HepG2 (cell line): ENCODE results near the gene NTN3. TPM values are rescaled to one million over a fixed set of nuclear protein-coding genes. Genes with fewer than 3 reads are reported as not detected.

Experiments
- GATAD1 ChIP-seq: IDR thresholded peaks from 2 replicates; pipeline ENCODE4 v1.6.1; 2016; ENCODE audit warnings: missing genetic modification reagents, missing compliant biosample characterization
- HNRNPLL ChIP-seq: fragments of 200-400 bp; formaldehyde crosslinking; IDR thresholded peaks from 2 replicates; pipeline ENCODE4 v1.6.1; 2017; ENCODE audit warnings: mild to moderate bottlenecking, low read depth, low read length; ENCODE audit not compliant: poor library complexity, severe bottlenecking
- KLF15 ChIP-seq: sonication (generic); formaldehyde crosslinking; IDR thresholded peaks from 2 replicates; pipeline ENCODE4 v1.8.1; 2023; ENCODE audit warnings: borderline replicate concordance, mild to moderate bottlenecking, inconsistent platforms, missing genetic modification reagents, mixed read lengths
- NFATC3 ChIP-seq: sonication (generic); formaldehyde crosslinking; IDR thresholded peaks from 2 replicates; pipeline ENCODE4 v1.5.1; 2020; ENCODE audit warnings: mild to moderate bottlenecking, missing genetic modification reagents
- NFE2L2 ChIP-seq: fragments of 150-350 bp; IDR thresholded peaks from 2 replicates; pipeline ENCODE4 v1.6.1; 2014; ENCODE audit warnings: low read length
- RORA ChIP-seq: sonication (generic); formaldehyde crosslinking; IDR thresholded peaks from 2 replicates; pipeline ENCODE4 v1.5.0; 2020; ENCODE audit warnings: mild to moderate bottlenecking, missing genetic modification reagents, moderate library complexity
- SRSF4 ChIP-seq: fragments of 200-400 bp; formaldehyde crosslinking; IDR thresholded peaks from one replicate; pipeline ENCODE4 v1.6.1; 2018; ENCODE audit warnings: mild to moderate bottlenecking, low read depth, low read length, moderate library complexity; ENCODE audit not compliant: poor library complexity, severe bottlenecking
- THAP11 ChIP-seq: IDR thresholded peaks from 2 replicates; pipeline ENCODE4 v1.6.1; 2016; ENCODE audit warnings: missing biosample characterization, missing genetic modification reagents
- WIZ ChIP-seq: sonication (generic); formaldehyde crosslinking; IDR thresholded peaks from 2 replicates; pipeline ENCODE4 v1.5.1; 2020; ENCODE audit warnings: mild to moderate bottlenecking, missing genetic modification reagents
- ZNF10 ChIP-seq: sonication (generic); formaldehyde crosslinking; IDR thresholded peaks from 2 replicates; pipeline ENCODE4 v1.4.0; 2020; ENCODE audit warnings: mild to moderate bottlenecking, low read depth, missing genetic modification reagents, borderline replicate concordance
- ZNF124 ChIP-seq: sonication (generic); formaldehyde crosslinking; IDR thresholded peaks from 2 replicates; pipeline ENCODE4 v1.4.0; 2020; ENCODE audit warnings: missing genetic modification reagents
- ZNF766 ChIP-seq: sonication (generic); formaldehyde crosslinking; IDR thresholded peaks from 2 replicates; pipeline ENCODE4 v1.5.0; 2020; ENCODE audit warnings: missing genetic modification reagents, borderline replicate concordance
- ZNF850 ChIP-seq: sonication (generic); formaldehyde crosslinking; conservative IDR thresholded peaks from 2 replicates; pipeline ENCODE4 v1.9.0; 2021; ENCODE audit warnings: mild to moderate bottlenecking, missing genetic modification reagents
- polyA plus RNA-seq, 8 experiments: library from polyadenylated mRNA; depleted of rRNA in 3 of 8; stranded (reverse) in 7 of 8; unstranded in 1 of 8; fragments of >200 nt; fragmentation: Illumina TruSeq in 4 of 8; extraction: Trizol in 4 of 8; gene quantifications; 2 replicates each; pipeline versions ENCODE4 v1.2.1 to v1.2.3, GENCODE V29; 2011 to 2016; ENCODE audit warnings: low read depth in 4 of 8, missing spikeins in 1 of 8, mixed read lengths in 1 of 8; ENCODE audit not compliant: insufficient read depth in 1 of 8
- total RNA-seq, 5 experiments: library from RNA; depleted of rRNA; stranded (reverse); fragments of >200 nt; fragmentation: Illumina TruSeq; extraction: Trizol; gene quantifications; 2 replicates each; pipeline ENCODE4 v1.2.3, GENCODE V29; 2016; ENCODE audit warnings: low read depth in 1 of 5
- TF ChIP-seq, protein P1 (sequence below): sonication (generic); formaldehyde crosslinking; conservative IDR thresholded peaks from 2 replicates; pipeline ENCODE4 v1.8.0; 2022; ENCODE audit warnings: missing genetic modification reagents
- TF ChIP-seq, protein P2 (sequence below): sonication (generic); formaldehyde crosslinking; IDR thresholded peaks from 2 replicates; pipeline ENCODE4 v1.4.0; 2020; ENCODE audit warnings: mild to moderate bottlenecking, missing genetic modification reagents
- TF ChIP-seq, protein P3 (sequence below): sonication (generic); formaldehyde crosslinking; IDR thresholded peaks from 2 replicates; pipeline ENCODE4 v1.8.1; 2023; ENCODE audit warnings: mild to moderate bottlenecking, missing genetic modification reagents
- TF ChIP-seq, protein P4 (sequence below): IDR thresholded peaks from 2 replicates; pipeline ENCODE4 v1.6.1; 2018; ENCODE audit warnings: missing genetic modification reagents, mild to moderate bottlenecking, missing compliant biosample characterization
- TF ChIP-seq, protein P5 (sequence below): sonication (generic); formaldehyde crosslinking; IDR thresholded peaks from 2 replicates; pipeline ENCODE4 v1.8.0; 2022; ENCODE audit warnings: missing genetic modification reagents, mild to moderate bottlenecking, borderline replicate concordance
- TF ChIP-seq, protein P6 (sequence below): sonication (generic); formaldehyde crosslinking; IDR thresholded peaks from 2 replicates; pipeline ENCODE4 v1.4.0; 2020; ENCODE audit warnings: low read depth, missing genetic modification reagents

Gene NTN3
- total and polyA plus RNA-seq, 2 of the 13 experiments (the other 11 are each of a cell fraction or from before 2014, with no cell fraction given), result 0.09 to 0.20 TPM

DNA sequence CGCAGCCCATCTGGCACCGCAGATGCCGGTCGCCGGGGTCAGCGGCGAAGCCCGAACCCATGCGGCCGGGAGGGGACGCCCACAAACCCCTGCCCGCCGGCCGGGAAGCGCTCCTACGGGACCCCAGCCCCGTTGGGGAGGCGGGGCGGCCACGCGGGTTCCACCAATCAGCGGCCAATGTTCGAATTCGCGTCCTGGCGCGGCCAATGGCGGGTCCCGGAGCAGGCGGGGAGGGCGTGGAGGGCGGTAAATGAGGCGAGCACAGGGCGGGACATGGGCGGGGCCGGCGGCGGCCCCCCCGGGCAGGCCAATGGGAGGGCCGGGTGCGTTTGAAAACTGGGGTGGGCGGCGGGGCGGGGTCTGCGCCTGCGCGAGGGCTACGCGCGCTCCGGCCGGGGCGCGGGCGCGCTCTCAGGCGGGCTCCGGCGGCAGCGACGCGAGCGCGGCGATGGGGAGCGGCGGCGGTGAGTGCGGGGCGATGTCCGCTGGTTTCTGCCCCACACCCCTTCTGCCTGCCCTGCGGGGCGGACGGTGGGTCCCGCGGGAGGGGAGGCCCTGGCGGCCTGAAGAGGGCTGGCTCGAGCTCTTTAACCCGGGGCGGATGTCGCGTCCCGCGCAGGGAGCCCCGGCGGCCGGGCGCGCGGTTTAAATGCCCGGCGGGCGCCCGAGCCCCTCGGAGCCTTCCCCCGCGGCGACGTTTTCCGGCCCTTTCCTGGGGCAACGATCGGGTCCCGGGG lies 41.9 kb upstream of the NTN3 start, which contains the start of gene CCNF (continued):
- TF ChIP-seq, protein P1, sequence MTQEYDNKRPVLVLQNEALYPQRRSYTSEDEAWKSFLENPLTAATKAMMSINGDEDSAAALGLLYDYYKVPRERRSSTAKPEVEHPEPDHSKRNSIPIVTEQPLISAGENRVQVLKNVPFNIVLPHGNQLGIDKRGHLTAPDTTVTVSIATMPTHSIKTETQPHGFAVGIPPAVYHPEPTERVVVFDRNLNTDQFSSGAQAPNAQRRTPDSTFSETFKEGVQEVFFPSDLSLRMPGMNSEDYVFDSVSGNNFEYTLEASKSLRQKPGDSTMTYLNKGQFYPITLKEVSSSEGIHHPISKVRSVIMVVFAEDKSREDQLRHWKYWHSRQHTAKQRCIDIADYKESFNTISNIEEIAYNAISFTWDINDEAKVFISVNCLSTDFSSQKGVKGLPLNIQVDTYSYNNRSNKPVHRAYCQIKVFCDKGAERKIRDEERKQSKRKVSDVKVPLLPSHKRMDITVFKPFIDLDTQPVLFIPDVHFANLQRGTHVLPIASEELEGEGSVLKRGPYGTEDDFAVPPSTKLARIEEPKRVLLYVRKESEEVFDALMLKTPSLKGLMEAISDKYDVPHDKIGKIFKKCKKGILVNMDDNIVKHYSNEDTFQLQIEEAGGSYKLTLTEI (CRISPR knock-in tag), result no peak
- TF ChIP-seq ZNF850 (CRISPR knock-in tag) (no peak), WIZ (CRISPR knock-in tag) (no peak), NFE2L2 (no peak), SRSF4 (no peak), ZNF124 (CRISPR knock-in tag) (no peak), NFATC3 (CRISPR knock-in tag) (no peak), ZNF10 (CRISPR knock-in tag) (no peak), THAP11 (CRISPR knock-in tag) (no peak; the same call in none of the 2 replicates), HNRNPLL (peak; percentile 57), KLF15 (CRISPR knock-in tag) (0 out of 2 replicates have a peak, but pooled peaks have one; percentile 47), GATAD1 (CRISPR knock-in tag) (peak; percentile 54), RORA (CRISPR knock-in tag) (no peak), ZNF766 (peak; percentile 77; the same call in 1 of the 2 replicates)
- TF ChIP-seq, protein P2, sequence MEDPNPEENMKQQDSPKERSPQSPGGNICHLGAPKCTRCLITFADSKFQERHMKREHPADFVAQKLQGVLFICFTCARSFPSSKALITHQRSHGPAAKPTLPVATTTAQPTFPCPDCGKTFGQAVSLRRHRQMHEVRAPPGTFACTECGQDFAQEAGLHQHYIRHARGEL (CRISPR knock-in tag), result no peak
- TF ChIP-seq, protein P3, sequence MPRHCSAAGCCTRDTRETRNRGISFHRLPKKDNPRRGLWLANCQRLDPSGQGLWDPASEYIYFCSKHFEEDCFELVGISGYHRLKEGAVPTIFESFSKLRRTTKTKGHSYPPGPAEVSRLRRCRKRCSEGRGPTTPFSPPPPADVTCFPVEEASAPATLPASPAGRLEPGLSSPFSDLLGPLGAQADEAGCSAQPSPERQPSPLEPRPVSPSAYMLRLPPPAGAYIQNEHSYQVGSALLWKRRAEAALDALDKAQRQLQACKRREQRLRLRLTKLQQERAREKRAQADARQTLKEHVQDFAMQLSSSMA (CRISPR knock-in tag), result no peak
- TF ChIP-seq, protein P4, sequence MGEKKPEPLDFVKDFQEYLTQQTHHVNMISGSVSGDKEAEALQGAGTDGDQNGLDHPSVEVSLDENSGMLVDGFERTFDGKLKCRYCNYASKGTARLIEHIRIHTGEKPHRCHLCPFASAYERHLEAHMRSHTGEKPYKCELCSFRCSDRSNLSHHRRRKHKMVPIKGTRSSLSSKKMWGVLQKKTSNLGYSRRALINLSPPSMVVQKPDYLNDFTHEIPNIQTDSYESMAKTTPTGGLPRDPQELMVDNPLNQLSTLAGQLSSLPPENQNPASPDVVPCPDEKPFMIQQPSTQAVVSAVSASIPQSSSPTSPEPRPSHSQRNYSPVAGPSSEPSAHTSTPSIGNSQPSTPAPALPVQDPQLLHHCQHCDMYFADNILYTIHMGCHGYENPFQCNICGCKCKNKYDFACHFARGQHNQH (CRISPR knock-in tag), result no peak
- TF ChIP-seq, protein P5, sequence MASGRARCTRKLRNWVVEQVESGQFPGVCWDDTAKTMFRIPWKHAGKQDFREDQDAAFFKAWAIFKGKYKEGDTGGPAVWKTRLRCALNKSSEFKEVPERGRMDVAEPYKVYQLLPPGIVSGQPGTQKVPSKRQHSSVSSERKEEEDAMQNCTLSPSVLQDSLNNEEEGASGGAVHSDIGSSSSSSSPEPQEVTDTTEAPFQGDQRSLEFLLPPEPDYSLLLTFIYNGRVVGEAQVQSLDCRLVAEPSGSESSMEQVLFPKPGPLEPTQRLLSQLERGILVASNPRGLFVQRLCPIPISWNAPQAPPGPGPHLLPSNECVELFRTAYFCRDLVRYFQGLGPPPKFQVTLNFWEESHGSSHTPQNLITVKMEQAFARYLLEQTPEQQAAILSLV, result no peak; the same call in 1 of the 2 replicates
- TF ChIP-seq, protein P6, sequence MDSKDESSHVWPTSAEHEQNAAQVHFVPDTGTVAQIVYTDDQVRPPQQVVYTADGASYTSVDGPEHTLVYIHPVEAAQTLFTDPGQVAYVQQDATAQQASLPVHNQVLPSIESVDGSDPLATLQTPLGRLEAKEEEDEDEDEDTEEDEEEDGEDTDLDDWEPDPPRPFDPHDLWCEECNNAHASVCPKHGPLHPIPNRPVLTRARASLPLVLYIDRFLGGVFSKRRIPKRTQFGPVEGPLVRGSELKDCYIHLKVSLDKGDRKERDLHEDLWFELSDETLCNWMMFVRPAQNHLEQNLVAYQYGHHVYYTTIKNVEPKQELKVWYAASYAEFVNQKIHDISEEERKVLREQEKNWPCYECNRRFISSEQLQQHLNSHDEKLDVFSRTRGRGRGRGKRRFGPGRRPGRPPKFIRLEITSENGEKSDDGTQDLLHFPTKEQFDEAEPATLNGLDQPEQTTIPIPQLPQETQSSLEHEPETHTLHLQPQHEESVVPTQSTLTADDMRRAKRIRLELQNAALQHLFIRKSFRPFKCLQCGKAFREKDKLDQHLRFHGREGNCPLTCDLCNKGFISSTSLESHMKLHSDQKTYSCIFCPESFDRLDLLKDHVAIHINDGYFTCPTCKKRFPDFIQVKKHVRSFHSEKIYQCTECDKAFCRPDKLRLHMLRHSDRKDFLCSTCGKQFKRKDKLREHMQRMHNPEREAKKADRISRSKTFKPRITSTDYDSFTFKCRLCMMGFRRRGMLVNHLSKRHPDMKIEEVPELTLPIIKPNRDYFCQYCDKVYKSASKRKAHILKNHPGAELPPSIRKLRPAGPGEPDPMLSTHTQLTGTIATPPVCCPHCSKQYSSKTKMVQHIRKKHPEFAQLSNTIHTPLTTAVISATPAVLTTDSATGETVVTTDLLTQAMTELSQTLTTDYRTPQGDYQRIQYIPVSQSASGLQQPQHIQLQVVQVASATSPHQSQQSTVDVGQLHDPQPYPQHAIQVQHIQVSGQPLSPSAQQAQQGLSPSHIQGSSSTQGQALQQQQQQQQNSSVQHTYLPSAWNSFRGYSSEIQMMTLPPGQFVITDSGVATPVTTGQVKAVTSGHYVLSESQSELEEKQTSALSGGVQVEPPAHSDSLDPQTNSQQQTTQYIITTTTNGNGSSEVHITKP, result no peak
